HepG2 (cell line): Measurements from ENCODE around the gene LRIT1. TPM values are rescaled to one million over a fixed set of nuclear protein-coding genes. Genes with fewer than 3 reads are reported as not detected.

Experiments
- ATAC-seq: fragments of 200-7000 bp; cut with Tn5 transposase; 3 replicates; pipeline ENCODE4 v1.9.1; 2020; ENCODE audit warnings: mild to moderate bottlenecking, moderate library complexity
- BruUV-seq: library from RNA; stranded (reverse); fragments of 400-500 nt; replicated peaks from 2 replicates; lab custom pipeline; 2021; lab: Mats Ljungman, UMichigan
- CTCF ChIA-PET: fragments of 300-600 bp; formaldehyde crosslinking; extraction: SDS; loops from one replicate; lab custom pipeline; 2021; ENCODE audit warnings: low total read pairs, inconsistent platforms, low intra/inter-chr PET ratio; lab: Yijun Ruan, JAX
- POLR2A ChIA-PET: fragments of 350-600 bp; sonication (Branson Sonifier 250); formaldehyde crosslinking; loops from one replicate; lab custom pipeline; 2020; ENCODE audit warnings: antibody characterized with exemption, inconsistent platforms; lab: Yijun Ruan, JAX
- DNase-seq: peaks from one replicate; pipeline ENCODE4 v3.0.0-alpha.2; 2015; ENCODE audit warnings: low spot score
- FAIRE-seq: peaks from 3 replicates; lab custom pipeline; 2011; peaks lifted over from hg19 to GRCh38; lab: Jason Lieb, UNC
- H2AFZ ChIP-seq: one replicate; pipeline ENCODE4 v1.6.1; 2011; ENCODE audit warnings: low read length, inconsistent platforms
- H3K27ac ChIP-seq: fragments of 300-600 bp; 3 replicates; pipeline ENCODE4 v1.8.0; 2011; ENCODE audit warnings: mixed run types, mild to moderate bottlenecking, mixed read lengths, low read length, inconsistent platforms; ENCODE audit not compliant: insufficient read depth; ENCODE audit errors: extremely low read length
- H3K27me3 ChIP-seq, 2 experiments: fragments of 200-600 bp in 1 of 2; 2 replicates in 1 of 2; 3 replicates in 1 of 2; pipeline versions ENCODE4 v1.6.0 to v1.8.0; 2011; ENCODE audit warnings: low read length in 2 of 2, mild to moderate bottlenecking in 2 of 2, moderate library complexity in 2 of 2, inconsistent platforms in 1 of 2; ENCODE audit not compliant: insufficient read depth in 2 of 2, control insufficient read depth in 1 of 2
- H3K36me3 ChIP-seq, 2 experiments: fragments of 200-600 bp in 1 of 2; replicated peaks in 1 of 2; 2 replicates in 1 of 2; 3 replicates in 1 of 2; pipeline versions ENCODE4 v1.5.1 to v1.8.0; 2011; ENCODE audit warnings: low read length in 2 of 2, inconsistent platforms in 1 of 2; ENCODE audit not compliant: insufficient read depth in 2 of 2, control insufficient read depth in 1 of 2
- H3K4me1 ChIP-seq: 2 replicates; pipeline ENCODE4 v1.5.1; 2012; ENCODE audit warnings: low read length, inconsistent platforms; ENCODE audit not compliant: insufficient read depth
- H3K4me2 ChIP-seq: 2 replicates; pipeline ENCODE4 v1.6.0; 2011; ENCODE audit warnings: low read depth, low read length, inconsistent platforms
- H3K4me3 ChIP-seq, 3 experiments: fragments of 200-600 bp in 1 of 3; sonication (generic), shearing (Covaris generic) in 1 of 3; replicated peaks in 1 of 3; 2 replicates each; pipeline ENCODE4 v1.5.1; 2011 to 2016; ENCODE audit warnings: low read length in 3 of 3, inconsistent platforms in 2 of 3, low read depth in 2 of 3, mild to moderate bottlenecking in 2 of 3, control low read depth in 1 of 3, mixed read lengths in 1 of 3; ENCODE audit not compliant: insufficient read depth in 1 of 3
- H3K79me2 ChIP-seq: one replicate; pipeline ENCODE4 v1.6.1; 2011; ENCODE audit warnings: low read length, inconsistent platforms; ENCODE audit not compliant: insufficient read depth
- H3K9ac ChIP-seq: 2 replicates; pipeline ENCODE4 v1.6.0; 2011; ENCODE audit warnings: mild to moderate bottlenecking, low read depth, low read length, inconsistent platforms; ENCODE audit not compliant: insufficient read depth
- H3K9me3 ChIP-seq: 2 replicates; pipeline ENCODE4 v1.5.1; 2012; ENCODE audit warnings: mild to moderate bottlenecking, low read length
- H4K20me1 ChIP-seq: 2 replicates; pipeline ENCODE4 v1.6.0; 2011; ENCODE audit warnings: inconsistent platforms, mild to moderate bottlenecking, low read length, moderate library complexity; ENCODE audit not compliant: insufficient read depth
- ARID2 ChIP-seq: sonication (generic); formaldehyde crosslinking; IDR thresholded peaks from 2 replicates; pipeline ENCODE4 v1.8.1; 2022; ENCODE audit warnings: mild to moderate bottlenecking, missing genetic modification reagents, borderline replicate concordance
- BHLHE40 ChIP-seq: IDR thresholded peaks from 2 replicates; pipeline ENCODE4 v1.6.1; 2011; ENCODE audit warnings: low read length, improper control_type of control experiment
- CENPT ChIP-seq: sonication (generic); formaldehyde crosslinking; IDR thresholded peaks from 2 replicates; pipeline ENCODE4 v1.8.0; 2022; ENCODE audit warnings: low read depth, mild to moderate bottlenecking, moderate library complexity, missing genetic modification reagents
- KLF11 ChIP-seq: IDR thresholded peaks from 2 replicates; pipeline ENCODE4 v1.6.1; 2016; ENCODE audit warnings: missing compliant biosample characterization
- RXRA ChIP-seq: sonication (generic); formaldehyde crosslinking; IDR thresholded peaks from 2 replicates; pipeline ENCODE4 v1.5.1; 2020; ENCODE audit warnings: missing genetic modification reagents
- SP2 ChIP-seq: sonication (generic); formaldehyde crosslinking; IDR thresholded peaks from 2 replicates; pipeline ENCODE4 v1.5.1; 2020; ENCODE audit warnings: mild to moderate bottlenecking, missing genetic modification reagents
- SRY ChIP-seq: sonication (generic); formaldehyde crosslinking; IDR thresholded peaks from 2 replicates; pipeline ENCODE4 v1.8.0; 2022; ENCODE audit warnings: mild to moderate bottlenecking, missing genetic modification reagents
- ZNF296 ChIP-seq: sonication (generic); formaldehyde crosslinking; conservative IDR thresholded peaks from 2 replicates; pipeline ENCODE4 v1.5.0; 2020; ENCODE audit warnings: mild to moderate bottlenecking, missing genetic modification reagents
- ZNF34 ChIP-seq: sonication (generic); formaldehyde crosslinking; IDR thresholded peaks from 2 replicates; pipeline ENCODE4 v1.4.0; 2020; ENCODE audit warnings: mild to moderate bottlenecking, missing genetic modification reagents, borderline replicate concordance
- ZNF557 ChIP-seq: sonication (generic); formaldehyde crosslinking; IDR thresholded peaks from 2 replicates; pipeline ENCODE4 v1.4.0; 2020; ENCODE audit warnings: missing genetic modification reagents
- WGBS: methylation state at CpG from one replicate; pipeline ENCODE4 v1.1.6; 2017; ENCODE audit warnings: low lambda C conversion rate; 5-methylcytosine and 5-hydroxymethylcytosine counted together
- in situ Hi-C: cut with HindIII; loops from 2 replicates; pipeline ENCODE4 v1.10.0; 2017; ENCODE audit warnings: low pct_unique_long_range_greater_than_20kb; ENCODE audit not compliant: extremely low pct_ligation_motif_present
- intact Hi-C: fragments of 100-400 bp; cut with micrococcal nuclease; formaldehyde crosslinking; loops from one replicate; pipeline ENCODE4 v1.10.0; 2022; ENCODE audit not compliant: unreplicated experiment
- polyA plus RNA-seq, 8 experiments: library from polyadenylated mRNA; depleted of rRNA in 3 of 8; stranded (reverse) in 7 of 8; unstranded in 1 of 8; fragments of >200 nt; fragmentation: Illumina TruSeq in 4 of 8; extraction: Trizol in 4 of 8; gene quantifications; 2 replicates each; pipeline versions ENCODE4 v1.2.1 to v1.2.3, GENCODE V29; 2011 to 2016; ENCODE audit warnings: low read depth in 4 of 8, missing spikeins in 1 of 8, mixed read lengths in 1 of 8; ENCODE audit not compliant: insufficient read depth in 1 of 8
- total RNA-seq, 5 experiments: library from RNA; depleted of rRNA; stranded (reverse); fragments of >200 nt; fragmentation: Illumina TruSeq; extraction: Trizol; gene quantifications; 2 replicates each; pipeline ENCODE4 v1.2.3, GENCODE V29; 2016; ENCODE audit warnings: low read depth in 1 of 5
- TF ChIP-seq, protein P1 (sequence below): sonication (generic); formaldehyde crosslinking; IDR thresholded peaks from 2 replicates; pipeline ENCODE4 v1.5.0; 2020; ENCODE audit warnings: missing genetic modification reagents
- TF ChIP-seq, protein P2 (sequence below): sonication (generic); formaldehyde crosslinking; IDR thresholded peaks from 2 replicates; pipeline ENCODE4 v1.4.0; 2020; ENCODE audit warnings: missing genetic modification reagents

The LRIT1 gene
- total and polyA plus RNA-seq, 2 of the 13 experiments (the other 11 are each of a cell fraction or from before 2014, with no cell fraction given): not detected

GRCh38 chr10:84196941-84197340, 44.4 kb downstream of the LRIT1 start (continued):
- TF ChIP-seq, protein P1, sequence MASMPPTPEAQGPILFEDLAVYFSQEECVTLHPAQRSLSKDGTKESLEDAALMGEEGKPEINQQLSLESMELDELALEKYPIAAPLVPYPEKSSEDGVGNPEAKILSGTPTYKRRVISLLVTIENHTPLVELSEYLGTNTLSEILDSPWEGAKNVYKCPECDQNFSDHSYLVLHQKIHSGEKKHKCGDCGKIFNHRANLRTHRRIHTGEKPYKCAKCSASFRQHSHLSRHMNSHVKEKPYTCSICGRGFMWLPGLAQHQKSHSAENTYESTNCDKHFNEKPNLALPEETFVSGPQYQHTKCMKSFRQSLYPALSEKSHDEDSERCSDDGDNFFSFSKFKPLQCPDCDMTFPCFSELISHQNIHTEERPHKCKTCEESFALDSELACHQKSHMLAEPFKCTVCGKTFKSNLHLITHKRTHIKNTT: no peak
- TF ChIP-seq RXRA (no peak), ARID2 (CRISPR knock-in tag) (no peak)

DNA sequence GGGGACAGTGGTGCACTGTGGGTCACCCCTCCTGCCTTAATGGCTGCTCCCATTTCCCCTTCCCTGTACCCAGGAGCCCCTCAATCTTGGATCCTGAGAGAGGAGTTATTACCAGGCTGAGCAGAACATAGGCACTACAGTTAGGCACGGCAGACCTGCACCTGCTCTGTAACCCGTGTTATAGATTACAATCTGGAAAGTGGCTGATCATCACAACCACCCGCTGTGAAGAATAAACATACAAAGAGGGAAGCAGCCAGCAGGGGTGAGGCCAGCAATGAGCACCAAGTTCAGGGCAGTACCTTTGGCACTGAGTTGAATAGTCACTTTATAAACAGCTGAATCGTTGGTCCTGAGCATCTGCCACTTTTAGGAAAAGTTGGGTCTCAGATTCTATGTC, 45.3 kb downstream of the LRIT1 start:
- 4% methylated on average over 4 of the region's 4 CpGs for WGBS
- DNase-seq: peak; percentile 3

GRCh38 chr10:84195044-84195830, 46.1 kb downstream of the LRIT1 start:
- Histone ChIP-seq H3K27me3 (peaks cover 9 to 63% of the 10 kb centered on the region in 2 experiments), H3K4me3 (no peak overlapping the region), H3K4me1 (no peaks in the 10 kb centered on the region), H3K9me3 (no peaks in the 10 kb centered on the region), H3K4me2 (no peak overlapping the region), H3K27ac (no peak overlapping the region), H3K36me3 (no peaks in the 10 kb centered on the region), H2AFZ (no peak overlapping the region), H4K20me1 (no peaks in the 10 kb centered on the region), H3K9ac (no peak overlapping the region), H3K79me2 (no peaks in the 10 kb centered on the region)
- in situ Hi-C loops (no loop called here), intact Hi-C loops (no loop called here)
- DNase-seq (no peak), ATAC-seq (no peak), FAIRE-seq (no peak)
- 19% methylated on average over 10 of the region's 43 CpGs for WGBS
- ChIA-PET CTCF (no interaction called here), POLR2A (no interaction called here)
- BruUV-seq: no TSS peak
- TF ChIP-seq SRY (CRISPR knock-in tag) (no peak), SP2 (CRISPR knock-in tag) (no peak), ZNF34 (no peak), KLF11 (CRISPR knock-in tag) (no peak)
- TF ChIP-seq, protein P2, sequence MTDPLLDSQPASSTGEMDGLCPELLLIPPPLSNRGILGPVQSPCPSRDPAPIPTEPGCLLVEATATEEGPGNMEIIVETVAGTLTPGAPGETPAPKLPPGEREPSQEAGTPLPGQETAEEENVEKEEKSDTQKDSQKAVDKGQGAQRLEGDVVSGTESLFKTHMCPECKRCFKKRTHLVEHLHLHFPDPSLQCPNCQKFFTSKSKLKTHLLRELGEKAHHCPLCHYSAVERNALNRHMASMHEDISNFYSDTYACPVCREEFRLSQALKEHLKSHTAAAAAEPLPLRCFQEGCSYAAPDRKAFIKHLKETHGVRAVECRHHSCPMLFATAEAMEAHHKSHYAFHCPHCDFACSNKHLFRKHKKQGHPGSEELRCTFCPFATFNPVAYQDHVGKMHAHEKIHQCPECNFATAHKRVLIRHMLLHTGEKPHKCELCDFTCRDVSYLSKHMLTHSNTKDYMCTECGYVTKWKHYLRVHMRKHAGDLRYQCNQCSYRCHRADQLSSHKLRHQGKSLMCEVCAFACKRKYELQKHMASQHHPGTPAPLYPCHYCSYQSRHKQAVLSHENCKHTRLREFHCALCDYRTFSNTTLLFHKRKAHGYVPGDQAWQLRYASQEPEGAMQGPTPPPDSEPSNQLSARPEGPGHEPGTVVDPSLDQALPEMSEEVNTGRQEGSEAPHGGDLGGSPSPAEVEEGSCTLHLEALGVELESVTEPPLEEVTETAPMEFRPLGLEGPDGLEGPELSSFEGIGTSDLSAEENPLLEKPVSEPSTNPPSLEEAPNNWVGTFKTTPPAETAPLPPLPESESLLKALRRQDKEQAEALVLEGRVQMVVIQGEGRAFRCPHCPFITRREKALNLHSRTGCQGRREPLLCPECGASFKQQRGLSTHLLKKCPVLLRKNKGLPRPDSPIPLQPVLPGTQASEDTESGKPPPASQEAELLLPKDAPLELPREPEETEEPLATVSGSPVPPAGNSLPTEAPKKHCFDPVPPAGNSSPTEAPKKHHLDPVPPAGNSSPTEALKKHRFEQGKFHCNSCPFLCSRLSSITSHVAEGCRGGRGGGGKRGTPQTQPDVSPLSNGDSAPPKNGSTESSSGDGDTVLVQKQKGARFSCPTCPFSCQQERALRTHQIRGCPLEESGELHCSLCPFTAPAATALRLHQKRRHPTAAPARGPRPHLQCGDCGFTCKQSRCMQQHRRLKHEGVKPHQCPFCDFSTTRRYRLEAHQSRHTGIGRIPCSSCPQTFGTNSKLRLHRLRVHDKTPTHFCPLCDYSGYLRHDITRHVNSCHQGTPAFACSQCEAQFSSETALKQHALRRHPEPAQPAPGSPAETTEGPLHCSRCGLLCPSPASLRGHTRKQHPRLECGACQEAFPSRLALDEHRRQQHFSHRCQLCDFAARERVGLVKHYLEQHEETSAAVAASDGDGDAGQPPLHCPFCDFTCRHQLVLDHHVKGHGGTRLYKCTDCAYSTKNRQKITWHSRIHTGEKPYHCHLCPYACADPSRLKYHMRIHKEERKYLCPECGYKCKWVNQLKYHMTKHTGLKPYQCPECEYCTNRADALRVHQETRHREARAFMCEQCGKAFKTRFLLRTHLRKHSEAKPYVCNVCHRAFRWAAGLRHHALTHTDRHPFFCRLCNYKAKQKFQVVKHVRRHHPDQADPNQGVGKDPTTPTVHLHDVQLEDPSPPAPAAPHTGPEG (CRISPR knock-in tag): no peak

More for the DNA sequence above, 45.3 kb downstream of the LRIT1 start:
- H3K36me3 ChIP-seq: no peaks in the 10 kb centered on the region
- TF ChIP-seq CENPT (CRISPR knock-in tag) (no peak), ZNF296 (CRISPR knock-in tag) (no peak), BHLHE40 (no peak), ZNF557 (CRISPR knock-in tag) (no peak)
- ChIA-PET POLR2A (no interaction called here), CTCF (no interaction called here)
- H3K9ac ChIP-seq: no peak overlapping the region
- H3K79me2 ChIP-seq: no peaks in the 10 kb centered on the region
- H3K27ac ChIP-seq: no peak overlapping the region
- no peaks in the 10 kb centered on the region for H4K20me1 ChIP-seq
- no TSS peak for BruUV-seq
- in situ Hi-C loops (no loop called here), intact Hi-C loops (no loop called here)
- no peak for FAIRE-seq
- H2AFZ ChIP-seq: no peak overlapping the region
- H3K4me1 ChIP-seq: no peaks in the 10 kb centered on the region
- H3K9me3 ChIP-seq: no peaks in the 10 kb centered on the region
- H3K4me3 ChIP-seq: no peak overlapping the region
- ATAC-seq: no peak
- peaks cover 9 to 67% of the 10 kb centered on the region in 2 experiments for H3K27me3 ChIP-seq
- no peak overlapping the region for H3K4me2 ChIP-seq
